Kidney epithelial cell (primary cell): ENCODE measurements around the gene ELP6. TPM values are rescaled to one million over a fixed set of nuclear protein-coding genes. Genes with fewer than 3 reads are reported as not detected.
A peak's percentile ranks its signal among the peaks of the same experiment; 100 is the strongest.
"Not testable (repeated sequence)": the region's sequence is repeated elsewhere in the genome, so short reads cannot be mapped to it uniquely, and the experiment has no call there.

Source experiments
- DNase-seq: peaks from one replicate; pipeline ENCODE4 v3.0.0-alpha.2; 2010; ENCODE audit warnings: low read depth
- H3K27me3 ChIP-seq: 2 replicates; pipeline ENCODE4 v1.6.0; 2011; ENCODE audit warnings: low read length; ENCODE audit not compliant: control insufficient read depth, insufficient read depth
- H3K36me3 ChIP-seq: 2 replicates; pipeline ENCODE4 v1.5.1; 2011; ENCODE audit warnings: low read length; ENCODE audit not compliant: control insufficient read depth, insufficient read depth
- H3K4me3 ChIP-seq: 2 replicates; pipeline ENCODE4 v1.5.1; 2011; ENCODE audit warnings: low read depth, mild to moderate bottlenecking, control low read depth, low read length
- total RNA-seq: library from RNA; depleted of rRNA; stranded (reverse); fragments of >200 nt; gene quantifications from 2 replicates; pipeline ENCODE4 v1.2.3, GENCODE V29; 2015
- TF ChIP-seq, protein P1 (sequence below): IDR thresholded peaks from 2 replicates; pipeline ENCODE4 v1.5.1; 2011; ENCODE audit warnings: mild to moderate bottlenecking, moderate library complexity, low read length, control low read depth, inconsistent platforms; ENCODE audit not compliant: insufficient read depth, poor library complexity, severe bottlenecking

Gene ELP6
- total RNA-seq, 1 donor from 2014 or later = 29.5 TPM

DNA sequence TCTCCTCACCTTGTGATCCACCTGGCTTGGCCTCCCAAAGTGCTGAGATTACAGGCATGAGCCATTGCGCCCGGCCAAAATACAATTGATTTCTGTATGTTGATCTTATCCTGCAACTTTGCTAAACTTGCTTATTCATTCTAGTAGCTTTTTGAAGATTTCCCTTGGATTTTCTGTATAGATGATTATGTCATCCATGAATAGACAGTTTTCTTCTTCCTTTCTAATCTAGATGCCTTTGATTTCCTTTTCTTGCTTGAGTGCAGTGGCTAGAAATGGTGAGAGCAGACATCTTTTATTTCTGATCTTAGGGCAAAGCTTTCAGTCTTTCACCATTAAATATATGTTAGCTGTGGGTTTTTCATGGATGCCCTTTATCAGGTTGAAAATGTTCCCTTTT, 4.4 kb upstream of the ELP6 start:
- no peak for DNase-seq
- H3K36me3 ChIP-seq = no peaks in the 10 kb centered on the region
- H3K27me3 ChIP-seq = no peaks in the 10 kb centered on the region
- H3K4me3 ChIP-seq = no peak overlapping the region
- TF ChIP-seq, protein P1, sequence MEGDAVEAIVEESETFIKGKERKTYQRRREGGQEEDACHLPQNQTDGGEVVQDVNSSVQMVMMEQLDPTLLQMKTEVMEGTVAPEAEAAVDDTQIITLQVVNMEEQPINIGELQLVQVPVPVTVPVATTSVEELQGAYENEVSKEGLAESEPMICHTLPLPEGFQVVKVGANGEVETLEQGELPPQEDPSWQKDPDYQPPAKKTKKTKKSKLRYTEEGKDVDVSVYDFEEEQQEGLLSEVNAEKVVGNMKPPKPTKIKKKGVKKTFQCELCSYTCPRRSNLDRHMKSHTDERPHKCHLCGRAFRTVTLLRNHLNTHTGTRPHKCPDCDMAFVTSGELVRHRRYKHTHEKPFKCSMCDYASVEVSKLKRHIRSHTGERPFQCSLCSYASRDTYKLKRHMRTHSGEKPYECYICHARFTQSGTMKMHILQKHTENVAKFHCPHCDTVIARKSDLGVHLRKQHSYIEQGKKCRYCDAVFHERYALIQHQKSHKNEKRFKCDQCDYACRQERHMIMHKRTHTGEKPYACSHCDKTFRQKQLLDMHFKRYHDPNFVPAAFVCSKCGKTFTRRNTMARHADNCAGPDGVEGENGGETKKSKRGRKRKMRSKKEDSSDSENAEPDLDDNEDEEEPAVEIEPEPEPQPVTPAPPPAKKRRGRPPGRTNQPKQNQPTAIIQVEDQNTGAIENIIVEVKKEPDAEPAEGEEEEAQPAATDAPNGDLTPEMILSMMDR = no peak

DNA sequence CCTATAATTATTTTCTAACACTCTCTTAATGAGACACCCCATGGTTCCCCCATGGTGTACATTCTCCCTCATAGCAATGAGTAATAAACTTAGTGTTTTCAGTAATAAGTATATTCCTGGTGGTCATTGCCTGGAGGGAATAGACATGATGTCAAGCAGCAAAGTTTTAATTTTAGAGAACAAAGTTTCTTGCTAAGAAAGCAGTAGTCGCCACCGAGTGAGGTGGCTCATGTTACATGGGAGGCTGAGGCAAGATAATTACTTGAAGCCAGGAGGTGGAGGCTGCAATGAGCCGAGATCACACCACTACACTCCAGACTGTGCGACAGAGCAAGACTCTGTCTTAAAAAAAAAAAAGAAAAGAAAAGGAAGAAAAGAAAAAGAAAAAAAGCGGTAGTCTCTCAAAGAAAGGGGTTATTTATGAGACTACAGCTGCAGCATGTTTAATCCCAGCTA, 2.4 kb upstream of the ELP6 start:
- TF ChIP-seq, protein P1 = no peak
- Histone ChIP-seq H3K4me3 (no peak overlapping the region), H3K36me3 (peaks cover 1% of the 10 kb centered on the region), H3K27me3 (no peaks in the 10 kb centered on the region)
- no peak for DNase-seq

DNA sequence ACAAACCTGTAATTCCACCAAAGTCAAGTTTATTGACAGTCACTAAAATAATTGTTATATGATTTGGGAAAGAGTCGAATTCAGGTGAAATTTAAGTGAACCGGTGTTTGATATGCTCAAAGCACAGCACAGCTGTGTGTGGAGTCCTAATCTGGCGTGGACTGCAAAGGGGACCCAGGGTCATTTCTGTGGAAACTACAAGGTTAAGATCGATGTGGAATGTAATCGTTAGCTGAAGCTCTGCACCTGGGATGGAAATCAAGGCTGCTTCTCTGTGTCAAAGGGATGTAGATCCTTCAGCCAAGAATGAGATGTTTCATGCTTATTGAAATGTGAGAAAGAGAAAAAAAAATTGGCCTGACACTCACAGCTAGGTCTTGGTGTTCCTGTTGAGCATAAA, 1.6 kb upstream of the ELP6 start:
- Histone ChIP-seq H3K4me3 (no peak overlapping the region), H3K36me3 (peaks cover 1% of the 10 kb centered on the region), H3K27me3 (no peaks in the 10 kb centered on the region)
- TF ChIP-seq, protein P1 = no peak
- DNase-seq = no peak

DNA sequence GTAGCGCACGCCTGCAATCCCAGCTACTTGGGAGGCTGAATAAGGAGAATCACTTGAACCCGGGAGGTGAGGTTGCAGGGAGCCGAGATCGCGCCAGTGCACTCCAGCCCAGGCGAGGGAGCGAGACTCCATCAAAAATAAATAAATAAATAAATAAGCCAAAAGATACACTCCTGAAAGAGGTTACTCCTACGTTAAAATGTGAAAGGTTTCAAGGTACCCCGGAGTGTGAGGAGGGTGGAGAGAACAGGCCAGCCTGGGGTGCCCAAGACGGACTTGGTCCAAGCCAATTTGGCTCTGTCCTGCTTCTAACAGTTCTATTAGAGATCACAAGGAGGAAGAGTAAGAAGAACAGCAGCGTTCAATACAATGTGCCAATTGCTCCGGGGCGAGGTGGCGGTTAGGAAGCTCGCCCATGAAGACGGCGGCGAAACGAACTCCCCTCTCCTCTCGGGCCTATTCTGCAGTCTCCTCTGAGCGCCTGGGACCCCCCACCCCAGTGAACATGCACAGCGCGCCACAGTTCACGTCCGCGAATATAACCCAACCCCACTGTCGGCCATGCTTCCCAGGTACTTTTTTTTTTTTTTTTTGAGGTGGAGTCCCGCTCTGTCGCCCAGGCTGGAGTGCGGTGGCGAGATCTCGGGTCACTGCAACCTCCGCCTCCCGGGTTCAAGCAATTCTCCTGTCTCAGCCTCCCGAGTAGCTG, 942 bp downstream of the ELP6 start:
- Histone ChIP-seq H3K4me3 (peak overlapping the region; percentile 79), H3K36me3 (peaks cover 3% of the 10 kb centered on the region), H3K27me3 (no peaks in the 10 kb centered on the region)
- no peak for DNase-seq
- TF ChIP-seq, protein P1 = no peak

DNA sequence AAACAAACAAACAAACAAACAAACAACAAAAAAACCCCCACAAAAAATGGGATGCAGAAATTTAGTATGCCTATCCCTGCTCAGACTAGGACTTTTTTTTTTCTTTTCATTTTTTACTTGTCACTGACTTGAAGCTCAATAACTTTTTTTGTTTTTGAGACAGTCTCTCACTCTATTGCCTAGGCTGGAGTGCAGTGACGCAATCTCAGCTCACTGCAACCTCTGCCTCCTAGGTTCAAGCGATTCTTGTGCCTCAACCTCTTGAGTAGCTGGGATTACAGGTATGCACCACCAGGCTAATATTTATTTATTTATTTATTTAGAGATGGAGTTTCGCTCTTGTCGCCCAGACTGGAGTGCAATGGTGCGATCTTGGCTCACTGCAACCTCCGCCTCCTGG, 8.2 kb downstream of the ELP6 start:
- not testable (repeated sequence) for DNase-seq, H3K36me3 ChIP-seq, H3K27me3 ChIP-seq

DNA sequence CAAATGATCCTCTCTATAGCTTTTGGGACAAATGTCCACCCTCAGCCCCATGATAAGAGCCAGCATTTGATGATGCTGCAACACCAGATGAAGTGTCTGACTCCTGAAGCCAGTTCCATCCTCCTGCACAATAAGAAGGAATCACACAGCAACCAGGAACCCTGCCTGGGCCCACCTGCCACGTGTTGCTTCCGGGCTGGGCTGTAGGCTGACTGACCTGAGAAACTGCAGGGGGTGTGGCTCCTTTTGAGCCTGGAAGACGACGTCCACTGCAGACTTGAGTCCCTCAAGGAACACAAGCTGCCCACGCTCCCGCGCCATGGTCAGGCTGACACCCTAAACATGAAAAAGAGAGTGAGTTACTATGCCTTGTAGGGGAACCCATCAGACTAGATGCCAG, 9.4 kb downstream of the ELP6 start:
- H3K27me3 ChIP-seq = no peaks in the 10 kb centered on the region
- H3K36me3 ChIP-seq = peaks cover 4% of the 10 kb centered on the region
- TF ChIP-seq, protein P1 = no peak
- DNase-seq = no peak
- no peak overlapping the region for H3K4me3 ChIP-seq

More for the DNA sequence above, 8.2 kb downstream of the ELP6 start:
- not testable (repeated sequence) for H3K4me3 ChIP-seq
